ENCODE measurements around the gene FOXP2. TPM values are rescaled to one million over a fixed set of nuclear protein-coding genes. Genes with fewer than 3 reads are reported as not detected.

FOXP2 gene
- total RNA-seq, 1 experiment from 2014 or later = not detected

DNA sequence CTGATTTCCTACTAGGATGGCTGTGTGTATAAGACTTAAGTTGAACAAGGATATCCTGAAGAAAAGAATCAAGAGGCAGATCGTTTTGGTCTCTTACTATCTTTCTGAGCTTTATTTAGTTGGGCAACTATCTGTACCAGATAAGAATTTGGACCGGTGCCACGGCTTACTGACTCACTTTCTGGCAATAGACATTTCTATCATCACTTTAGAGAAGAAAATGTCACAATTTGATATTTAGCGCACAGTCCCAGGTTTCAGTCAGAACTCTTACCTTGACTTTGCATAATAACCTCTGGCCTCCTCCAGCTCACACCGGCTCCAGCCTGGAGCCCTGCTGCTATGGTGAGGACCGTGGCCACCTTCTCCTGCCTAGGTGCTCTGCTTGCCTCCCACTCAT, 289.1 kb downstream of the FOXP2 start:
- POLR2A ChIA-PET = no interaction called here
- Histone ChIP-seq H3K36me3 (ENCODE audit: control insufficient read depth, insufficient read depth, low read length) (no peaks in the 10 kb centered on the region), H3K27me3 (replicated peaks; ENCODE audit: control insufficient read depth, insufficient read depth, low read length) (no peaks in the 10 kb centered on the region), H3K4me1 (no peaks in the 10 kb centered on the region), H3K9me3 (no peaks in the 10 kb centered on the region), H3K4me3 (ENCODE audit: low read depth, low read length) (no peak overlapping the region)
- DNase-seq = no peak
- CTCF ChIA-PET = no interaction called here
- no peak for TF ChIP-seq CTCF (IDR thresholded peaks at IDR 0.05; ENCODE audit: insufficient read depth in 1 of 2, low read depth in 1 of 2, low read length in 1 of 2, severe bottlenecking in 1 of 2, unreplicated experiment in 1 of 2)
- Mint-ChIP-seq H3K27ac (ENCODE audit: unreplicated experiment) (no peak overlapping the region), H3K4me1 (ENCODE audit: low read depth, unreplicated experiment) (no peaks in the 10 kb centered on the region), H3K4me3 (ENCODE audit: unreplicated experiment) (no peak overlapping the region), H3K36me3 (ENCODE audit: insufficient read depth, unreplicated experiment) (no peaks in the 10 kb centered on the region), H3K9me3 (ENCODE audit: unreplicated experiment) (no peaks in the 10 kb centered on the region), H3K27me3 (ENCODE audit: insufficient read depth, unreplicated experiment) (peaks cover 7% of the 10 kb centered on the region)
- intact Hi-C loops (cut with micrococcal nuclease; ENCODE audit: unreplicated experiment) = no loop called here
- no TSS peak for BruUV-seq (replicated peaks)

DNA sequence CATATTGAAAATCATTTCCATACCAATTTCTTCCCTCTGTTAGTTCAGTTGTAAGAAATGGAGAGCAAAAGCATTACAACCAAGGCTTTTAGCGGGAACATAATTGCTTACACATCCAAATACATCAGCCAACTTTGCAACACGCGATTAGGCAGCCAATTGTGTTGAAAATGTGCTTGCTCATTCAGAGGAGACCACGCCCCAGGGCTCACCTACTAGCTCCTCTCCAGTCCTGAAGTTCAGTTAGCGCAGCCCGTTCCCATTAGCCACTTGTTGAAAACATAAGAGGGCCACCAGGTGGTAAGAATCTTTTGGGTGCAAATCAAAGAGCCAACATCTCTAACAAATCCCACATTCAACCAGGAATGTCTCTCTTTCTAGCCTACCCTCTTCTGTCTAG, 294.0 kb downstream of the FOXP2 start:
- no peaks in the 10 kb centered on the region for H3K9me3 ChIP-seq
- no peaks in the 10 kb centered on the region for H3K4me1 Mint-ChIP-seq (ENCODE audit: low read depth, unreplicated experiment)
- no TSS peak for BruUV-seq (replicated peaks)
- H3K27me3 Mint-ChIP-seq (ENCODE audit: insufficient read depth, unreplicated experiment) = peaks cover 19% of the 10 kb centered on the region
- H3K4me3 ChIP-seq (ENCODE audit: low read depth, low read length) = no peak overlapping the region
- no peaks in the 10 kb centered on the region; the same call in 1 of the 2 replicates for H3K27me3 ChIP-seq (replicated peaks; ENCODE audit: control insufficient read depth, insufficient read depth, low read length)
- no peaks in the 10 kb centered on the region for H3K9me3 Mint-ChIP-seq (ENCODE audit: unreplicated experiment)
- no peaks in the 10 kb centered on the region for H3K4me1 ChIP-seq
- intact Hi-C loops (cut with micrococcal nuclease; ENCODE audit: unreplicated experiment) = no loop called here
- TF ChIP-seq CTCF (IDR thresholded peaks at IDR 0.05; ENCODE audit: insufficient read depth in 1 of 2, low read depth in 1 of 2, low read length in 1 of 2, severe bottlenecking in 1 of 2, unreplicated experiment in 1 of 2) = no peak
- no peak overlapping the region for H3K27ac Mint-ChIP-seq (ENCODE audit: unreplicated experiment)
- ChIA-PET POLR2A (no interaction called here), CTCF (no interaction called here)
- H3K36me3 Mint-ChIP-seq (ENCODE audit: insufficient read depth, unreplicated experiment) = no peaks in the 10 kb centered on the region
- no peak for DNase-seq
- H3K36me3 ChIP-seq (ENCODE audit: control insufficient read depth, insufficient read depth, low read length) = no peaks in the 10 kb centered on the region
- no peak overlapping the region for H3K4me3 Mint-ChIP-seq (ENCODE audit: unreplicated experiment)

DNA sequence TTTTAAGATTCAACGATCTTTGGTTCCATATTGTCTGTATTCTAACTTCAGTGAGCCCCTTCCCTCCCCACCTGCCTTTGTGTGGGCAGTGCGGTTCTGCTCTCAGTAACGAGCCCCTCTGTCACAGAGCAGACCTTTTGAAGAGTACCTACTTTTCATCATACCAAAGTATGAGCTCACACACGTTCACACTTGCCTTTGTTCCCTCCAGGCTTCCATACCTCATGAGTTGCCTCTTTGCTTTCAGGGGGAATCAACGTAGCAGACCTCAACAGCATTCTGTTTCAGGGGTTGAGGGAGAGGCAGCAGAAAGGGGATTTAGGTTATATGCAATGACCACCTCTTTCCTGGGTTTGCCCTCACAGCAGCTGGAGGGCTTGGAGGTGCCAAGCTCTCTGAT, 295.9 kb downstream of the FOXP2 start:
- ChIA-PET CTCF (no interaction called here), POLR2A (no interaction called here)
- no peak for DNase-seq
- H3K9me3 ChIP-seq = no peaks in the 10 kb centered on the region
- no peak overlapping the region for H3K4me3 ChIP-seq (ENCODE audit: low read depth, low read length)
- no peaks in the 10 kb centered on the region for H3K36me3 Mint-ChIP-seq (ENCODE audit: insufficient read depth, unreplicated experiment)
- TF ChIP-seq CTCF (IDR thresholded peaks at IDR 0.05; ENCODE audit: insufficient read depth in 1 of 2, low read depth in 1 of 2, low read length in 1 of 2, severe bottlenecking in 1 of 2, unreplicated experiment in 1 of 2) = no peak
- no TSS peak for BruUV-seq (replicated peaks)
- peaks cover 22% of the 10 kb centered on the region for H3K27me3 Mint-ChIP-seq (ENCODE audit: insufficient read depth, unreplicated experiment)
- H3K36me3 ChIP-seq (ENCODE audit: control insufficient read depth, insufficient read depth, low read length) = no peaks in the 10 kb centered on the region
- no peak overlapping the region for H3K27ac Mint-ChIP-seq (ENCODE audit: unreplicated experiment)
- intact Hi-C loops (cut with micrococcal nuclease; ENCODE audit: unreplicated experiment) = no loop called here
- no peaks in the 10 kb centered on the region; the same call in 1 of the 2 replicates for H3K27me3 ChIP-seq (replicated peaks; ENCODE audit: control insufficient read depth, insufficient read depth, low read length)
- no peaks in the 10 kb centered on the region for H3K4me1 Mint-ChIP-seq (ENCODE audit: low read depth, unreplicated experiment)
- H3K4me3 Mint-ChIP-seq (ENCODE audit: unreplicated experiment) = no peak overlapping the region
- H3K9me3 Mint-ChIP-seq (ENCODE audit: unreplicated experiment) = no peaks in the 10 kb centered on the region
- no peaks in the 10 kb centered on the region for H3K4me1 ChIP-seq

Data from Caco-2 (cell line).